Keratinocyte (primary cell): ENCODE data around the gene TRIP6. TPM values are rescaled to one million over a fixed set of nuclear protein-coding genes. Genes with fewer than 3 reads are reported as not detected.

Experiments
- DNase-seq: peaks from one replicate; pipeline ENCODE4 v3.0.0-alpha.2; 2011; ENCODE audit warnings: low read depth, missing footprints, low spot score
- FAIRE-seq: peaks from 2 replicates; lab custom pipeline; 2011; peaks lifted over from hg19 to GRCh38; lab: Jason Lieb, UNC
- H2AFZ ChIP-seq: 2 replicates; pipeline ENCODE4 v1.6.0; 2012; ENCODE audit warnings: low read length, control low read depth, inconsistent platforms; ENCODE audit not compliant: control insufficient read depth
- H3K27ac ChIP-seq: 2 replicates; pipeline ENCODE4 v1.5.1; 2011; ENCODE audit warnings: low read length; ENCODE audit not compliant: control insufficient read depth, insufficient read depth
- H3K27me3 ChIP-seq: 3 replicates; pipeline ENCODE4 v1.6.0; 2011; ENCODE audit warnings: low read length; ENCODE audit not compliant: control insufficient read depth, insufficient read depth; ENCODE audit errors: extremely low read depth
- H3K36me3 ChIP-seq, 2 experiments: 2 replicates in 1 of 2; 3 replicates in 1 of 2; pipeline ENCODE4 v1.5.1; 2011; ENCODE audit warnings: low read length in 2 of 2, mild to moderate bottlenecking in 1 of 2; ENCODE audit not compliant: control insufficient read depth in 2 of 2, insufficient read depth in 2 of 2; ENCODE audit errors: extremely low read depth in 1 of 2
- H3K4me1 ChIP-seq: 3 replicates; pipeline ENCODE4 v1.5.1; 2011; ENCODE audit warnings: low read length; ENCODE audit not compliant: control insufficient read depth, insufficient read depth; ENCODE audit errors: extremely low read depth
- H3K4me2 ChIP-seq: 3 replicates; pipeline ENCODE4 v1.6.0; 2011; ENCODE audit warnings: low read depth, low read length; ENCODE audit not compliant: control insufficient read depth, insufficient read depth; ENCODE audit errors: extremely low read depth
- H3K4me3 ChIP-seq, 3 experiments: fragments of 200-600 bp in 1 of 3; sonication (generic) in 1 of 3; 2 replicates in 2 of 3; 3 replicates in 1 of 3; pipeline ENCODE4 v1.5.1; 2011 to 2016; ENCODE audit warnings: low read length in 3 of 3, mild to moderate bottlenecking in 3 of 3, control low read depth in 2 of 3, inconsistent platforms in 1 of 3, low read depth in 1 of 3, mixed read lengths in 1 of 3, mixed run types in 1 of 3, moderate library complexity in 1 of 3; ENCODE audit not compliant: control insufficient read depth in 2 of 3, insufficient read depth in 2 of 3; ENCODE audit errors: extremely low read depth in 1 of 3
- H3K79me2 ChIP-seq: 2 replicates; pipeline ENCODE4 v1.6.0; 2012; ENCODE audit warnings: low read length; ENCODE audit not compliant: control insufficient read depth, insufficient read depth
- H3K9ac ChIP-seq: 3 replicates; pipeline ENCODE4 v1.6.0; 2011; ENCODE audit warnings: low read length; ENCODE audit not compliant: control insufficient read depth, insufficient read depth; ENCODE audit errors: extremely low read depth
- H3K9me1 ChIP-seq: 3 replicates; pipeline ENCODE4 v1.6.0; 2011; ENCODE audit warnings: low read length; ENCODE audit not compliant: control insufficient read depth, insufficient read depth; ENCODE audit errors: extremely low read depth
- H3K9me3 ChIP-seq: 2 replicates; pipeline ENCODE4 v1.5.1; 2012; ENCODE audit warnings: low read depth, low read length; ENCODE audit not compliant: control insufficient read depth
- H4K20me1 ChIP-seq: 3 replicates; pipeline ENCODE4 v1.6.0; 2011; ENCODE audit warnings: low read length; ENCODE audit not compliant: control insufficient read depth, insufficient read depth; ENCODE audit errors: extremely low read depth
- CTCF ChIP-seq, 3 experiments: IDR thresholded peaks in 1 of 3; conservative IDR thresholded peaks in 1 of 3; optimal IDR thresholded peaks in 1 of 3; 2 replicates in 2 of 3; 3 replicates in 1 of 3; pipeline versions ENCODE3 to v1.5.1; 2011; ENCODE audit warnings: low read length in 3 of 3, mild to moderate bottlenecking in 3 of 3, moderate library complexity in 2 of 3, control low read depth in 1 of 3, inconsistent platforms in 1 of 3; ENCODE audit not compliant: insufficient read depth in 2 of 3; ENCODE audit errors: extremely low read depth in 1 of 3
- EZH2 ChIP-seq: IDR thresholded peaks from one replicate; pipeline ENCODE4 v1.6.1; 2012; ENCODE audit warnings: inconsistent platforms, mild to moderate bottlenecking, low read length, moderate library complexity
- dilution Hi-C: fragments of 300-500 bp; cut with MboI; formaldehyde crosslinking; loops from one replicate; pipeline ENCODE4 v1.7.0; 2020; ENCODE audit warnings: low sequenced_read_pairs; ENCODE audit not compliant: extremely low pct_ligation_motif_present
- polyA plus RNA-seq, 5 experiments: library from polyadenylated mRNA; depleted of rRNA in 3 of 5; stranded (reverse) in 3 of 5; stranded (forward) in 1 of 5; unstranded in 1 of 5; fragments of >200 nt; gene quantifications; 1 replicate in 1 of 5; 2 replicates in 3 of 5; 3 replicates in 1 of 5; pipeline versions ENCODE4 v1.2.1 to v1.2.3, GENCODE V29; 2011 to 2012; ENCODE audit warnings: missing spikeins in 2 of 5, low read depth in 1 of 5, low replicate concordance in 1 of 5

TRIP6 gene
- polyA plus RNA-seq, 1 donor (not counting 4 experiments of a cell fraction or from before 2014, with no cell fraction given), result 83.8 TPM

GRCh38 chr7:100855515-100855914 lies 11.7 kb upstream of the TRIP6 start:
- Histone ChIP-seq H3K27me3 (no peaks in the 10 kb centered on the region), H3K9me1 (no peaks in the 10 kb centered on the region), H3K4me1 (peaks cover 10% of the 10 kb centered on the region), H3K9me3 (no peaks in the 10 kb centered on the region), H3K4me3 (no peak overlapping the region), H2AFZ (no peak overlapping the region), H3K27ac (no peak overlapping the region), H3K36me3 (peaks cover 6 to 13% of the 10 kb centered on the region in 2 experiments), H3K4me2 (no peak overlapping the region), H3K9ac (no peak overlapping the region), H3K79me2 (peaks cover 27% of the 10 kb centered on the region), H4K20me1 (no peaks in the 10 kb centered on the region)
- no peak for TF ChIP-seq EZH2
- no peak for TF ChIP-seq CTCF (optimal IDR thresholded peaks at IDR 0.05 in 1 of 3, IDR thresholded peaks at IDR 0.05 in 1 of 3, conservative IDR thresholded peaks at IDR 0.05 in 1 of 3; ENCODE audit: extremely low read depth in 1 of 3, insufficient read depth in 2 of 3, low read length in 3 of 3)
- no peak for DNase-seq
- dilution Hi-C loops, result no loop called here
- no peak for FAIRE-seq

GRCh38 chr7:100856871-100857282 lies 10.3 kb upstream of the TRIP6 start:
- no peak overlapping the region for H3K27ac ChIP-seq
- no peak for TF ChIP-seq EZH2
- TF ChIP-seq CTCF (optimal IDR thresholded peaks at IDR 0.05 in 1 of 3, IDR thresholded peaks at IDR 0.05 in 1 of 3, conservative IDR thresholded peaks at IDR 0.05 in 1 of 3; ENCODE audit: extremely low read depth in 1 of 3, insufficient read depth in 2 of 3, low read length in 3 of 3), result no peak
- no peak overlapping the region for H3K4me3 ChIP-seq
- DNase-seq (no peak), FAIRE-seq (no peak)
- no peak overlapping the region for H3K4me2 ChIP-seq
- peaks cover 16 to 17% of the 10 kb centered on the region in 2 experiments for H3K36me3 ChIP-seq
- H3K4me1 ChIP-seq, result peaks cover 4% of the 10 kb centered on the region
- no peaks in the 10 kb centered on the region for H3K9me3 ChIP-seq
- H3K9me1 ChIP-seq, result no peaks in the 10 kb centered on the region
- dilution Hi-C loops, result no loop called here
- no peaks in the 10 kb centered on the region for H3K27me3 ChIP-seq
- no peak overlapping the region for H3K9ac ChIP-seq
- H4K20me1 ChIP-seq, result no peaks in the 10 kb centered on the region
- no peak overlapping the region for H2AFZ ChIP-seq
- H3K79me2 ChIP-seq, result peaks cover 27% of the 10 kb centered on the region
